Measurements from ENCODE around the gene NRCAM. TPM values are rescaled to one million over a fixed set of nuclear protein-coding genes. Genes with fewer than 3 reads are reported as not detected.
A peak's percentile ranks its signal among the peaks of the same experiment; 100 is the strongest.

Gene NRCAM
- total RNA-seq, 1 experiment from 2014 or later = 45.7 TPM

- POLR2A ChIA-PET (ENCODE audit: low non-redundant PET) = no interaction called here
- BruUV-seq (replicated peaks) = no TSS peak
- intact Hi-C loops (cut with micrococcal nuclease; ENCODE audit: unreplicated experiment) = no loop called here
Observed at GRCh38 chr7:108368466-108368865, 87.8 kb downstream of the NRCAM start.

DNA sequence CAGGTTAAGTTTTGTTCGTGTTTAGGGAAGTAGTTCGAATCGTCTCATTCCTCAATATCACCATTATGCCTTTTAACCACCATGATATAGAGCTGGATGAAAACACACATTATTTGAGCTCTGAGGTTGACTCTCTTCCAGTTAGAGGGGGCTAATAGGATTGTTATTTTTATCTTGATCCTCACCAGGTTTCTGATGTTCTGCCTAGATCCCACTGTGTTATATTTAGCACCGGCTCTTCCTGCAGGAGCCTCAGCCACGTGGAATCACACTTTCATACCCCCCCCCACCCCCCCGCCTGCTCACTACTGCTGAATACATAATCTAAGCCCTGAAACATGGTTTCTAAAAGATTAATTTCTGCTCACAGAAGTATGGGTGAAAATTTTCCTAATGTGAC is 88.3 kb downstream of the NRCAM start:
- no TSS peak for BruUV-seq (replicated peaks)
- intact Hi-C loops (cut with micrococcal nuclease; ENCODE audit: unreplicated experiment) = no loop called here
- H3K4me1 ChIP-seq (ENCODE audit: insufficient read depth, low read length, poor library complexity, severe bottlenecking) = peaks cover 21% of the 10 kb centered on the region
- H3K27me3 ChIP-seq (replicated peaks; ENCODE audit: insufficient read depth, low read depth, low read length, poor library complexity) = no peaks in the 10 kb centered on the region
- DNase-seq (ENCODE audit: low spot score) = no peak
- TF ChIP-seq EZH2 (IDR thresholded peaks at IDR 0.05; ENCODE audit: borderline replicate concordance, low read depth, low read length, poor library complexity, severe bottlenecking) (no peak), CTCF (conservative IDR thresholded peaks at IDR 0.05; ENCODE audit: low read depth, low read length) (no peak)
- H3K27ac ChIP-seq (ENCODE audit: low read depth, low read length, poor library complexity, severe bottlenecking) = peak overlapping the region; percentile 37
- H3K36me3 ChIP-seq (ENCODE audit: insufficient read depth, low read length, poor library complexity, severe bottlenecking) = peaks cover 3% of the 10 kb centered on the region
- H3K9me3 ChIP-seq (ENCODE audit: low read depth, low read length, poor library complexity, severe bottlenecking) = peaks cover 6% of the 10 kb centered on the region
- CTCF ChIA-PET = no interaction called here
- POLR2A ChIA-PET (ENCODE audit: low non-redundant PET) = no interaction called here
- no peak overlapping the region for H3K4me3 ChIP-seq (ENCODE audit: low read depth, low read length, poor library complexity, severe bottlenecking)

More at GRCh38 chr7:108368466-108368865, 87.8 kb downstream of the NRCAM start:
- CTCF ChIA-PET = no interaction called here
- Histone ChIP-seq H3K36me3 (ENCODE audit: insufficient read depth, low read length, poor library complexity, severe bottlenecking) (peaks cover 3% of the 10 kb centered on the region), H3K27ac (ENCODE audit: low read depth, low read length, poor library complexity, severe bottlenecking) (peak overlapping the region; percentile 37), H3K9me3 (ENCODE audit: low read depth, low read length, poor library complexity, severe bottlenecking) (peaks cover 6% of the 10 kb centered on the region), H3K4me1 (ENCODE audit: insufficient read depth, low read length, poor library complexity, severe bottlenecking) (peaks cover 21% of the 10 kb centered on the region), H3K4me3 (ENCODE audit: low read depth, low read length, poor library complexity, severe bottlenecking) (no peak overlapping the region), H3K27me3 (replicated peaks; ENCODE audit: insufficient read depth, low read depth, low read length, poor library complexity) (no peaks in the 10 kb centered on the region)
- TF ChIP-seq EZH2 (IDR thresholded peaks at IDR 0.05; ENCODE audit: borderline replicate concordance, low read depth, low read length, poor library complexity, severe bottlenecking) (no peak), CTCF (conservative IDR thresholded peaks at IDR 0.05; ENCODE audit: low read depth, low read length) (no peak)
- DNase-seq (ENCODE audit: low spot score) = no peak

GRCh38 chr7:108367314-108367713 is 88.9 kb downstream of the NRCAM start:
- DNase-seq (ENCODE audit: low spot score) = no peak
- no peak for TF ChIP-seq CTCF (conservative IDR thresholded peaks at IDR 0.05; ENCODE audit: low read depth, low read length)
- TF ChIP-seq EZH2 (IDR thresholded peaks at IDR 0.05; ENCODE audit: borderline replicate concordance, low read depth, low read length, poor library complexity, severe bottlenecking) = no peak
- no peak overlapping the region for H3K4me3 ChIP-seq (ENCODE audit: low read depth, low read length, poor library complexity, severe bottlenecking)
- no peaks in the 10 kb centered on the region for H3K27me3 ChIP-seq (replicated peaks; ENCODE audit: insufficient read depth, low read depth, low read length, poor library complexity)
- BruUV-seq (replicated peaks) = no TSS peak
- H3K9me3 ChIP-seq (ENCODE audit: low read depth, low read length, poor library complexity, severe bottlenecking) = peaks cover 6% of the 10 kb centered on the region
- peaks cover 21% of the 10 kb centered on the region for H3K4me1 ChIP-seq (ENCODE audit: insufficient read depth, low read length, poor library complexity, severe bottlenecking)
- ChIA-PET CTCF (no interaction called here), POLR2A (ENCODE audit: low non-redundant PET) (no interaction called here)
- no peak overlapping the region for H3K27ac ChIP-seq (ENCODE audit: low read depth, low read length, poor library complexity, severe bottlenecking)
- intact Hi-C loops (cut with micrococcal nuclease; ENCODE audit: unreplicated experiment) = no loop called here
- H3K36me3 ChIP-seq (ENCODE audit: insufficient read depth, low read length, poor library complexity, severe bottlenecking) = peaks cover 3% of the 10 kb centered on the region

Data from A673 (cell line).